GM12872 (cell line): ENCODE data around the gene CALCOCO2.

Experiments used
- TF ChIP-seq, protein P1 (sequence below): IDR thresholded peaks from 3 replicates; pipeline ENCODE4 v1.5.1; 2011; ENCODE audit warnings: low read depth, mild to moderate bottlenecking, low read length, moderate library complexity; ENCODE audit not compliant: insufficient read depth

Gene CALCOCO2

DNA sequence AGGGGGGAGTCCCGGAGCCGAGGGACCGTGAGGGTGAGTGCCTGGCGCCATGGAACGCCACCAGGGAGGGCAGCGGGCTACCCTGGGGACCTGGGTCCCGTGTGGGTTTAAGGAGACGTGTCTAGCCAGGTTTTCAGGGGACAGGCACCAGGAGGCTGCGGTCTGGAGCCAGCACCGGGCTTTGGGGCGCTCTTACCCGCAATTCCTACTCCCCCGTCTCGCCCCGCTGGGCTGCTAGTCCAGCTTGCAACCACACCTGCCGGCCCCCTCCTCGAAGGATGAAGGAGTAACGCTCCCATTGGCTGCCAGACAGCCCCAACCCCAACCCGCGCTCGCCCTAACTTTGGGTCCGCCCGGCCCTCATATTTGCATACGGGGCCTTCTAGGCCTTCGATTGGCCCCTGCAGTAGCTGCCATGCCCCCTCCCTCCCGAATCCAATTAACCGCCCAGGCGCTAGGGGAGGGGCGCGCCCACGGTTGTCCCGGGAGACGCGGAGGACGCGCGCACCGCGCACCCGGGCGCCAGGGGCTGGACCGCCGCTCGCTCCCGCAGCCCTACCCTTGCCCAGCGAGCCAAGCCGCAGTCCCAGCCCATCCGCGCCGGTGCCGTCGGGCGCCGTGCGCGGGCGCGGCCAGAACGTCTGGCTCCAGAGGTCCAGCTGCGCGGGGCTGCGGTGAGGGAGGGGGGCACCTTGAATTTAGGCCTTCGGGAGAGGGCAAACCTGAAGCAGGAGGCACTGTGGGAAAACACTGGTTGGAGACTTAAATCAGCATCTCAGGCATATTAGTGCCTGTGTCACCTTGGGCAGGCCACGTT is 13.9 kb upstream of the CALCOCO2 start, which contains the start of gene TTLL6:
TSS of gene TTLL6 (minus strand) at position 456 of the 817 bp plus-strand sequence. CDS start at position 299, 157 bp downstream.
- TF ChIP-seq, protein P1, sequence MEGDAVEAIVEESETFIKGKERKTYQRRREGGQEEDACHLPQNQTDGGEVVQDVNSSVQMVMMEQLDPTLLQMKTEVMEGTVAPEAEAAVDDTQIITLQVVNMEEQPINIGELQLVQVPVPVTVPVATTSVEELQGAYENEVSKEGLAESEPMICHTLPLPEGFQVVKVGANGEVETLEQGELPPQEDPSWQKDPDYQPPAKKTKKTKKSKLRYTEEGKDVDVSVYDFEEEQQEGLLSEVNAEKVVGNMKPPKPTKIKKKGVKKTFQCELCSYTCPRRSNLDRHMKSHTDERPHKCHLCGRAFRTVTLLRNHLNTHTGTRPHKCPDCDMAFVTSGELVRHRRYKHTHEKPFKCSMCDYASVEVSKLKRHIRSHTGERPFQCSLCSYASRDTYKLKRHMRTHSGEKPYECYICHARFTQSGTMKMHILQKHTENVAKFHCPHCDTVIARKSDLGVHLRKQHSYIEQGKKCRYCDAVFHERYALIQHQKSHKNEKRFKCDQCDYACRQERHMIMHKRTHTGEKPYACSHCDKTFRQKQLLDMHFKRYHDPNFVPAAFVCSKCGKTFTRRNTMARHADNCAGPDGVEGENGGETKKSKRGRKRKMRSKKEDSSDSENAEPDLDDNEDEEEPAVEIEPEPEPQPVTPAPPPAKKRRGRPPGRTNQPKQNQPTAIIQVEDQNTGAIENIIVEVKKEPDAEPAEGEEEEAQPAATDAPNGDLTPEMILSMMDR, result no peak

- TF ChIP-seq, protein P1, result no peak
Measured at GRCh38 chr17:48818361-48818841, 12.4 kb upstream of the CALCOCO2 start.

- TF ChIP-seq, protein P1, result no peak
Measured at GRCh38 chr17:48819466-48819865, 11.4 kb upstream of the CALCOCO2 start.

- TF ChIP-seq, protein P1, result no peak
Measured at GRCh38 chr17:48825446-48826381, 5.1 kb upstream of the CALCOCO2 start.

- TF ChIP-seq, protein P1, result no peak
Measured at GRCh38 chr17:48831549-48831883, 681 bp downstream of the CALCOCO2 start.

DNA sequence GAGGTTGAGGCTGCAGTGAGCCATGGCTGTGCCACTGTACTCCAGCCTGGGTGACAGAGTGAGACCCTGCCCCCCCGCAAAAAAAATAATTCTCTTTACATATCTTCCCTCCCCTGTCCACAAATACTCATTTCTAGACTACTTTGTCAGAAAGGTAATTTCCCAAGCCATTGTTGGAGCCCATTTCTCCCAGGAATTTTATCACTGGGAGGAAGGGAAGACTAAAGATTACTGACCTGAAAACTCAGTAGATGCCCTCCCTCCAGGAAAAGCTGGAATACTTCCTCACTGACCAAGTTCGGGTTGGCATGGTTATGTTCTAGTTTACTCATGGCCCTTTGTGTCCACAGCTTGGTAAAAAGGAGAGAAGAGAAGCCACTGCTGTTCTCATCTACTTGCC is 4.1 kb downstream of the CALCOCO2 start:
- TF ChIP-seq, protein P1, result no peak

DNA sequence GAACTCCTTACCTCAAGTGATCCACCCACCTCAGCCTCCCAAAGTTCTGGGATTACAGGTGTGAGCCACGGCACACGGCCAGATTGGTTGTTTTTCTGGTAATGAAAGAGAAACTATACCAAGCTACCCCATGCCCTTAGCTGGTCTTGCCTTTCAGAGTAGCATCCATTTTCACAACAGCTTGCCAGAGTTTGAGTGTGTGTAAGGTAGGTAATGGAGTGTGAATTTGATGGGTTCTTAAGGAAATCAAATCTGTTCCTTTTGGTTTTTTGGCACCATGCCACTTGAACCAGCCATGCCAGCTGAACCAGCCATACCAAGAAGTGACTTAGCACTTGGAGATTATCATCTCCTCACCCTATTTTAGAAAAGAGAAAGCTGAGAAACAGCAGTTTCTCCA is 5.1 kb downstream of the CALCOCO2 start:
- TF ChIP-seq, protein P1, result no peak
